Fibroblast of skin of scalp (primary cell): Measurements from ENCODE around the gene HSD3B7. TPM values are rescaled to one million over a fixed set of nuclear protein-coding genes. Genes with fewer than 3 reads are reported as not detected.
A peak's percentile ranks its signal among the peaks of the same experiment; 100 is the strongest.
"Not testable (repeated sequence)": the region's sequence is repeated elsewhere in the genome, so short reads cannot be mapped to it uniquely, and the experiment has no call there.

Source experiments
- DNase-seq: peaks from one replicate; pipeline ENCODE4 v3.0.0-alpha.2; 2013
- polyA plus RNA-seq, 2 experiments: library from polyadenylated mRNA; unstranded; fragments of 120-200 nt; gene quantifications; one replicate each; pipeline ENCODE4 v1.2.1, GENCODE V29; 2013; ENCODE audit not compliant: insufficient read length in 2 of 2

HSD3B7 gene
- 6.3 TPM for polyA plus RNA-seq (2013, experiment 1 of 2; ENCODE audit: insufficient read length)
- polyA plus RNA-seq (2013, experiment 2 of 2; ENCODE audit: insufficient read length), result 6.7 TPM

DNA sequence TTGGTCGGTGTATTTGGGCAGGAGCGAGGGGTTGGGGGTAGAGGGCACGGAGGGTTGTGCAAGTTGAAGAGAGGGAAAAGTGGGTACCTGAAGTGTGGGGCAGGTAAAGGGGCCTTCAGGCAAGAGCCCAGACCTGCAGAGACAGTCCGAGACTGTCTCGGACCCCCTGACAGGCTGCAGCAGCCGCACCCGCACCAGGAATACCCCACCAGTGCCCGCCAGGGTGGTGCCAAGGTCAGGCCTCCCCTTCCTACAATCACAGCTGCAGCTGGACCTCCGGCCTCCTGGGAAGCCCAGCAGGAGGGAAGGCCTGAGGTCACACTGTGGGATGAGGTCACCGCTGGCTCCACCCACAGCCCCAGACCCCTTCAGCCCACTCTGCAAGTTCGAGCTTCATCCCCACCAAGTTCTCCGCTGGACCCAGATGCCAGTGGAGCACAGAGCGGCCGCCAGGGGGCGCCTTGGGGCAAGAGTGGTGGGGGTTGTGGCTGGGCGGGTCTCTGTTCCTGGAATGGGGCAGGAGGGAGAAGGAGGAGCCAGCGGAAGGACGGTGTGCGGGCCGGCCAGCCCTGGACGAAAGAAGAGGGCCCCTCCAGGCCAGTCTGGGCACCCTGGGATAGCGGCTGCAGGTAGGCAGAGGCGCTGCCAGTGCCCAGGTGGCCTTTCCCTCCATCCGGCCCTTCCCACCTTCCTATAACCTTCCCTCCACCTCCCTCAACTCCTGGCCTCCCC, at the start of gene HSD3B7:
Gene HSD3B7, plus strand, starts transcription at position 539 of the 732 bp plus-strand sequence. CDS start 452 bp downstream, outside the sequence.
- DNase-seq, result peak; percentile 78

GRCh38 chr16:30937692-30938091, 47.3 kb upstream of the HSD3B7 start:
- no peak for DNase-seq

- DNase-seq, result not testable (repeated sequence)
Measured at GRCh38 chr16:30939571-30939970, 45.4 kb upstream of the HSD3B7 start.

DNA sequence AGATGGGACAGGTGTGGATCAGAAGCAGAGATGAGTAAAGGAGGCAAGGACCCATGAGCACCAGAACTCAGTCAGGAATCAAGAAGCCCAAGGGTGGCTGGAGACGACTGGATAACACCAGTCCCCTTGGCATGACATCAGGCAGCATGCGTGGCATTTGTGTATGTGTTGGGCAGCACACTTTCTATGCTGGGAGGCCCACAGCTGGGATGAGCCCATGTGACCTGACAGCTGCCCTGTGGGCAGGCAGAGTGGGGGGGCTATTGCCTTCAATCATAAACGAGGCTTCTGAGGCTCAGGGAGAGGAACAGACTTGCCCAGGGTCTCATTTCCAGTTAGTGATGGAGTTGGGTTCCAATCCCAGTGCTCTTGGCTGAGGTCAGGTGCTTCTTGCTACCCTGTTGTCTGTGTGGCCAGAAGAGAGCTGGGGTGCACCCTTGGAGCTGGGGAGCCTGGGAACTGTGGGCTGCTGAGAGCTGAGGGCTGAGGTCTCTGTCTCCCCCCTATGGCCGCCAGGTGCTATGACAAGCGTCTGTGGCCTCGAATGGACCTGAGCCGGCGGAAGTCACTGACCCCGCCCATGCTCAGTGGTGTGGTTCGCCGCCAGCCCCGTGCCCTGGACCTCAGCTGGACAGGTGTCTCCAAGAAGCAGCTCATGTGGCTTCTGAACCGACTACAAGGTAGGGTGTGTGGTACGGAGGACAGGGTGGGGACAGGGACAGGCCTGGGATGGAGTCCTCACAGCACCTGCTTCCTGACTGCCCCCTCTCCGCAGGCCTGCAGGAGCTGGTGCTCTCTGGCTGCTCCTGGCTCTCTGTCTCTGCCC, 43.2 kb upstream of the HSD3B7 start:
- peak; percentile 66 for DNase-seq

DNA sequence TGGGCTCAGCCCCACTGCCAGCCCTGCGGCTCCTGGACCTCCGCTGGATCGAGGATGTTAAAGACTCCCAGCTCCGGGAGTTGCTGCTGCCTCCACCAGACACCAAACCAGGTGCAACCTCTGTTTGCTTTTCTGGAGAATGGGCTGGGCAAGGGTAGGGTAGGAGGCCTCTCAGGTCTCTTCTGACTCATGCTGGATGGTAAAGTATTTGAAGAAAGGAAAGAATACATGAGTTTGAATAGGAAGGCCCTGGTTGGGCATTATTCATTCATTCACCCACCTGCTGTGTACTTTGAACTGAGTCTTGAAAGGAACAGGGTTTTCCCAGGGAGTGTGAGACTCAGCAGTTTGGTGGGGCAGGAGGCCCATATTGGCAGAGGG, 42.6 kb upstream of the HSD3B7 start:
- no peak for DNase-seq

- DNase-seq, result no peak
Measured at GRCh38 chr16:30944352-30944751, 40.7 kb upstream of the HSD3B7 start.

DNA sequence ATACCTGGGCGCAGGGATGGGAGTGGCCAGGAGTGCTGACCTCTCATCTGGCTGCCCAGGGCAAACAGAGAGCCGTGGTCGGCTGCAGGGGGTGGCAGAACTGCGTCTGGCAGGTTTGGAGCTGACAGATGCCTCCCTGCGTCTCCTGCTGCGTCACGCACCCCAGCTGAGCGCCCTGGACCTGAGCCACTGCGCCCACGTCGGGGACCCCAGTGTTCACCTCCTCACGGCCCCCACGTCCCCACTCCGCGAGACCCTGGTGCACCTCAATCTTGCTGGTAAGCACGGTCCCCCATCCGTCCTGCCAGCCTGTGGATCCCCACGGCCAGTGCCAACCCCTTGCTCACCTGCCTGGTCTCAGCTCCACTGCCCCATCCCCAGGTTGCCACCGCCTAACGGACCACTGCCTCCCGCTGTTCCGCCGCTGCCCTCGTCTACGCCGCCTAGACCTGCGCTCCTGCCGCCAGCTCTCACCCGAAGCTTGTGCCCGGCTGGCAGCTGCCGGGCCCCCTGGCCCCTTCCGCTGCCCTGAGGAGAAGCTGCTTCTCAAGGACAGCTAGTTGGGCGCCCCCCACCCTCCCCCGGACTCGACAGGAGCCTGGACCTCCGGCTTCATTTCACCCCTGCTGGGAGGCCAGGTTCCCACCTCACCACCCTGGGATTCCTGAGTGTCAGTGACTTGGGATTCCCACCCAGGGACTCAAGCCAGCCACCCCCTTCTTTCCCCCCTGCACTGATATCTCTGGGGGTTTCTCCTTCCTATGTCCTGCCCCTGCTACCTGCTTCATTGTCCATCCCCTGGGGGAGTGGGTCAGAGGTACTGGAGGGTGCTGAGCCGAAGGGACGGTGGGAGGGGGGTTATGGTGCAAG, 38.1 kb upstream of the HSD3B7 start:
- no peak for DNase-seq

GRCh38 chr16:30947541-30947858, 37.5 kb upstream of the HSD3B7 start:
- no peak for DNase-seq

GRCh38 chr16:30947859-30948666, 36.9 kb upstream of the HSD3B7 start:
- peak; percentile 98 for DNase-seq

DNA sequence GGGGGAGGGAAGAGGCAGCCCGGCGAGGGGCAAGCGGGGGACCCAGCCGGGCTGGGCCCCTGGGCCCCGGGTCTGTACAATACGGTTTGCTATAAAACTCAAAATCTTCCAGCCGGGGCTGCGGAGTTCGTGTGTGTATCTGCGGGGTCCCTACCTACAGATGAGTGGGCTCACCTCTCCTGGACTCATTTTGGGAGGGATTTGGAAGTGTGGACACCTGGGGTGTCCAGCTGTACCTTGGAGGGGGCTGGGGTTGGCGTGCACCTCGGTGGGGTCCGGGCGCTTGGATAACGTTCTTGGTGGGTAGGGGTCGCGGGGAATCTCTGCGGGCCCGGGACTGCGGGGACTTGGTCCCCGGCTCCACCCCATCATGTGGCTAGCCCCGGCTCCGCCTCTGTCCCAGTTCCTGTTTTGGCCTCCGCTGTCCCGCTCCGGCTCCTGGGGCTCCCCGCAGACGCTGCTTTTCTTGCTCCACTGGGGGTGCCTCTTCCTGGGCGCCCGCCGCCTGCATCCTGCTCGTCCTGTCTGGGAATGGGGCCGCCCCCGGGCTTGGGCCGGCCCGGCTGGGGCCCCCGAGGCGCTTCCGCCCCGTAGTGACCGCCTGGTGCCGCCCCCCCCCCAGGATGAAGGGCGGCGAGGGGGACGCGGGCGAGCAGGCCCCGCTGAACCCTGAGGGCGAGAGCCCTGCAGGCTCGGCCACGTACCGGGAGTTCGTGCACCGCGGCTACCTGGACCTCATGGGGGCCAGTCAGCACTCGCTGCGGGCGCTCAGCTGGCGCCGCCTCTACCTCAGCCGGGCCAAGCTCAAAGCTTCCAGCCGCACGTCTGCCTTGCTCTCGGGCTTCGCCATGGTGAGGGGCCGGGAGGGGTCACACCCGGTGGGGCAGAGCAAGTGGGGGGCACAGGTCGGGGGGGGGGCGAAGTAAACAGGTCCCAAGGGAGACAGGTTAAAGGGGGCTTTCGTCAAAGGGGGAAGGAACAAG, 36.0 kb upstream of the HSD3B7 start, which contains the start of gene ORAI3:
Gene ORAI3, plus strand, starts transcription at position 402 of the 983 bp plus-strand sequence. Its CDS starts 222 bp downstream, at position 624.
- peak; percentile 51 for DNase-seq

DNA sequence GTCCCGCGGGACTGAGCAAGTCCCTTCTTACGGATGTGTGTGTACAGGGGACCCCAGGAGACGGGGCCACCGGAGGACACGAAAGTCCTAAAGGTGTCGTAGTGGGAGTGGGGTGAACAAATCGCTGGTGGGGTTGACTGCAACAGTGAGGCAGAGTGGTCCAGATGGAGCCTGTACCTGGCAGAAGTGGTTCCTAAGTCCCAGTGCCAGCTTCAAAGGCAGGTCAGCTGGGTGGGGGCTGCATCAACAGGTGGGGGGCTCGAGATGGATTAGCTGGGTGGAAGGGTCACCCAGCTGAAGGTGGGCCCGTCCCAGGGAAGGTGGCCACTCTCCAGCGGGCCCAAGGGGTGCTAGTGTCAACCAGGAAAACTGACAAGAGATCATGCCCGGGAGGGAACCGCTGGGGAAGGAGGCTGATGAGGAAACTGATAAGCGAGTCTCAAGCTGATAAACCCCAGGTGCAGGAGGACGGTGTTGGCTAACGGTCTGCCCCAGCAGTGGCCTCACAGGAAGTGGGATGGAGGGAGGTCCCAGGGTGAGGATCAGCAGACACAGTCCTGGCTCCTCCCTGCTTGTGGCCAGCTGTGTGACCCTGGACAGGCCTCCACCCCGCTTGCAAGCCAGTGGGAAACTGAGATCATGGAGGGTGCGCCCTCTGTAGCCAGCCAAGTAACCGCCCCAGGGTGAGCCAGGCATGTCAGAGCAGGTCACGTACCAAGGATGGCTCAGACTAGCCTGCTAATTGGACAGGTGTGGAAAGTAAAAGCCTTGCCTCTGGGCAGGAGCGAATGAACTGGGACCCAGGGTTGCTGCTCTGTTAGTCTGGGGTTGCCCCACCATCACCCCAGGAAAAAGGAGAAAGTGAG, 35.1 kb upstream of the HSD3B7 start:
- DNase-seq, result peak; percentile 34

DNA sequence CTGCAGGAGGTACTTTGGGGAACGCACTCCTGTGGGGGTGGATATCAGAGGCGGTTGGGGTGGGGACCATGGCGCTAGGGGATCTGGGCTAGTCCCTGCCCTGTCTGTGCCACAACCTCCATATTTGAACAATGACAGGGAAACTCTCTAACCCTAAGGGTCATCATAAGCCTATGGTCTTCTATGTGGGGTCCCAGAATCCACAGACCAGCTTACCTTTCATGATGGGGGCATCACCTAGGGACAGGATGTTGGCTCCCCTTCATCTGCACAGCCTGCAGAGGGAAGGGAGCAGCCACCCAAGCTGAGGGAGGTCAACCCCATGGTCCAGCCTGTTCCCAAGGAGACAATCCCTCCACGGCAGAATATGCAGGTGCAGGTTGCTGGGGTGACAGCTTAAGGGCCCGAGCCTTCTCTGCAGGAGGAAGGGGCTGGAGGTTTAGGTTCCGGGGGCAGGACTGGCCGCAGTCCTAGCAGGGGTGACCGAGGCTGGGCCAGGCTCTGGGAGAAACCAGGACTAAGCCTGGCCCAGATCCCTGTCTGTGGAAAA, 34.4 kb upstream of the HSD3B7 start:
- no peak for DNase-seq

- DNase-seq, result no peak
Measured at GRCh38 chr16:30951193-30951592, 33.8 kb upstream of the HSD3B7 start.

DNA sequence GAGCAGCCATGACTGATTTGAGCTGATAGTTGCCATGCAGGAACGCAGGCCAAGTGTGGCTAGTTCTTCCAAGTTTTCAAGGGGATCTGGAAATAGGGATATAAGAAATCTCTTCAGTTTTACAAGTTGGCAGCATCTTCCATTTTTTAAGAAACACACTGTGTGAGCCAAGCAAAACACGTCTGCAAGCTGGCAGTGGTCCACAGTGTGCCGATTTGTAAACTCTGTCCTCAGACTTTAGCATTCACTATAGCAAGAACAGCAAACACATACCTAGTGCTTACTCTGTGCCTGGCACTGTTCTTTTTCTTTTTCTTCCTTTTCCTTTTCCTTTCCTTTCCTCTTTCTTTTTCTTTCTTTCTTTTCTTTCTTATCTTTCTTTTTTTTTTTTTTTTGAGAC, 33.3 kb upstream of the HSD3B7 start:
- DNase-seq, result no peak

DNA sequence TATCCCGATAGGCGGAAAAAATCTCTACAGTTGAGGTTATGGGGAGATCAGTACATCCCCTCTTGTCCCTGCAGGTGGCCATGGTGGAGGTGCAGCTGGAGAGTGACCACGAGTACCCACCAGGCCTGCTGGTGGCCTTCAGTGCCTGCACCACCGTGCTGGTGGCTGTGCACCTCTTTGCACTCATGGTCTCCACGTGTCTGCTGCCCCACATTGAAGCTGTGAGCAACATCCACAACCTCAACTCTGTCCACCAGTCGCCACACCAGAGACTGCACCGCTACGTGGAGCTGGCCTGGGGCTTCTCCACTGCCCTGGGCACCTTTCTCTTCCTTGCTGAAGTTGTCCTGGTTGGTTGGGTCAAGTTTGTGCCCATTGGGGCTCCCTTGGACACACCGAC, 31.9 kb upstream of the HSD3B7 start:
- DNase-seq, result no peak

- peak; percentile 78 for DNase-seq
Measured at GRCh38 chr16:30953511-30954124, 31.4 kb upstream of the HSD3B7 start.

DNA sequence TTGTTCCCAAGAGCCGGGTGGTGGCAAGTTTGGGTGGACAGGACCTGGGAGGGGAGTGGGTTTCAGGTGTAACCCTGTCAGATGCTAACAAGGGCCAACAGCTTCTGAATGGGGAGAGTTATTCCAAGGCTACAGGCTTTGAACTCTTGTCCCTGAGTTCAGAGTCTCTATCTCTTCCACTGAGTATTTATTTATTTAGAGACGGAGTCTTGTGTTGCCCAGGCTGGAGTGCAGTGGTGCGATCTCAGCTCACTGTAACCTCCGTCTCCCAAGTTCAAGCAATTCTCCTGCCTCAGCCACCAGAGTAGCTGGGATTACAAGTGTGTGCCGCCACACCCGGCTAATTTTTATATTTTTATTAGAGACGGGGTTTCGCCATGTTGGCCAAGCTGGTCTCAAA, 30.0 kb upstream of the HSD3B7 start:
- DNase-seq, result no peak

- peak; percentile 90 for DNase-seq
Measured at GRCh38 chr16:30956601-30957455, 28.2 kb upstream of the HSD3B7 start.
